DMS53 (cell line): Measurements from ENCODE around the gene RRP8.

Experiments used
- DNase-seq: peaks from one replicate; lab custom pipeline; 2025; lab: John Stamatoyannopoulos, UW

The RRP8 gene

DNA sequence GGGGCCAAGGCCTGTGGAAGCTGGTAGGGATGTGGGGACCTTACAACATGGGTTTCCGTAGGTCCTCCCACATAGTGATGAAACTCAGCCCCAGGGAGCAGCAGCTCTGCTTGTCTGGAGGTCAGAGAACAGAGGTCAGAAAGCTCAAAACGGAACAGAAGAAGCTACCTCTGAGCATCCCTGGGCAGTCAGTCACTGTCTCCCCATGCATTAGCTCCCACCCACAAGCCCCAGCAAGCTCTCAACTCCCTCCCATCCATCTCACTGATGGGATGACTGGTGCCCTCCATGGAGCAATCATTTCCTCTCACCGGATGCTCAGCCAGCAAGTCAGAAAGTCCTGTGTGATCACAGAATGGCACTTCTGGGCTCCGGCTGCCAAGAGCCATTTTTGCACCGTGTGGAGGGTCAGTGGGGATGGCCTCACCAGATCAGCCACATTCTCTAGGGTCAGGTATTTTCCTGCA lies 13.9 kb upstream of the RRP8 start:
- DNase-seq, result no peak

DNA sequence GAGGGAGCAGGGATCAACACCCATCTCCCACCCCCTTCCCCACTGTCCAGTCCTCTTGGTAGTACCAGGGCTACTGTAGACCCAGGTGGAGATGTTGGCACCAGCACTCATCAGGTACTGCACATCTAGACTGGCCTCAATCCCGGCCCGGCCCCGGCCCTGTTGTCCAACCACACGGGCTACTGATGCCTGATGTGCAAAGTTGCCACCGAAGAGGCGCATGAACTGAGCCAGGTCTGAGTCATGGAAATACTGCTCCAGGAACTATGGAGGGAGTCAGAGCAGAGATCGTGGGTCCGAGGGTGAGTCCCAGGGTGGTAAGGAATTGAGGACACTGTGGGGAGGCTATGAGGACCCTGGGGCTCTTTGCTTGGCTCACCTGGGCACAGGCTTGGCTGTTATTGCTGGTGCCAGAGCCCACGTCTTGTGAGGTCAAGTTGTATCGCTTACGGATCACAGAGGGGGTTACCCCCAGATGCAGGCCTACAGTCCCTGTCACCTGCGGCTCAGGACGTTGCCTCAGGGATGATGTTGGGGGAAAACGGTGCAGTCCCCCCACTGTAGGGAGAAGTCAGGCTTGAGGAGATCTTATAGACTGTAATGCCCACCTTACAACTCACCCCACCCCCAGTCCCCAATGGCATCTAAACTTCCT lies 13.3 kb upstream of the RRP8 start:
- DNase-seq, result no peak

DNA sequence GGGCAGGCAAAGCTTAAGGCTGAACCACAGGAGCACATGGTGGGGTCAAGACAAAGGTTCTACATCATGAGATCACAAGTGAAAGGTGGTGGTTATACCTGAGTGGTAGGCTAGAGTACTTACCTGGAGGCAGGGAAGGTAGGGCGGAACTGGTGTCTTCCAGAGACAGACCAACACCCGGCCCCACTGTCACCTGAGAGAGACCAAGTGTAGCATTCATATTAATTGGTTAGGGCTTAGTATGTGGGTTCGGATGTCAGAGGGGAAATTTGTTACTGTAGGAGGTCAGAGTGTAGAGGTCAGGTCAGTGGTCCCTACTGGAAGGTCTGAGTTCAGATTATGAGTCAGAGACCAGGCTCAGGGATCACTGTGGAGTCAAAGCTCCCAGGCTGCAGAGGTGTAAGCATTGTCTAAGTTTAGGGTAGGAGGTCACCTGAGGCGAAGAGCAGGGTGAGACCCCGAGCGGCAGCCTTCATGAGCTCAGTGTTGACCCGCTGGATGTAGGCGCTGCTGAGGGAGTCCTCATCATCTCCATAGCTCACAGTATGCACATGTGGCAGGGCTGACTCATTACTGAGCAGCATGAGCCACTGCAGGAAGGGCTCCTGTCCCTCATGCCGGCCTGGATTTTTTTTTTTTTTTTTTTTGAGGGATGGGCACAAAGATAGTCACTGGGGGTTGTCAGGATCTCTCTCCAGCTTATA lies 12.6 kb upstream of the RRP8 start:
- no peak for DNase-seq

DNA sequence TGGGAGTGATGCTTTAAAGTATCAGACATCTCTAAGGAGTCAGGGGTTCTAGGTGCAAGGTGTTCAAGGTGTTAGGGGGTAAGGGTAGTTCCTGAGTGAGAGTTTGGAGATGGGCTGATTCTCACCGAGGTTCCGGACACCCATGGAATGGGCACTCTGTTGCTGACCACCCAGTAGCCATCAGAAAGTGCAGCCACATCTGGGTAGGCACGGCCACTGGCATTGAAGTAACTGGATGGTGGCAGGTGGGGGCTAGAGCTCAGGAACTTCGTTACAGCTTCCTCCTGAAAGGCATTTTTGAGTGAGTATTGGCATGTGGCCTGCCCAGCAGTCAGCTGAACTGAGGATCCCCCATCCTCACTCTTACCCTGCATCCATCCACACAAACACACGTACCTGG lies 11.6 kb upstream of the RRP8 start:
- no peak for DNase-seq

DNA sequence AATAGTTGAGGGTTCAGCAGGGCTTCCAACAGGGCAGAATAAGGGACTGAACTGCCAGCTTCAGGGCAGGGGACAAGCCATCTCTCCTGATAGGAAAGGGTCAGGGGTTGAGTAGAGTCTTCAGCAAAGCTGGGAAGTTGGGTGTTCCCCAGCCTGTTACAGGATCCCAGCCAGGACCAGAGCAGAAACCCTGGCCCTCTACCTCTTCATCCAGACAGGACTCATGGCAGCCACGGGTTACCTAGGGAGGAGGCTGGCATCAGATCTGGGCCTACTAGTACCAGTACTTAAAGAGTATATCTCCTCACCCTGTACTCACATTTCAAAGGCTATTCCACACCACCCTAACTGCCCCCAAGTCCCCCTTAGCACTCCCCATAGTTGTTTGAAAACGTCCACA lies 11.0 kb upstream of the RRP8 start:
- no peak for DNase-seq

DNA sequence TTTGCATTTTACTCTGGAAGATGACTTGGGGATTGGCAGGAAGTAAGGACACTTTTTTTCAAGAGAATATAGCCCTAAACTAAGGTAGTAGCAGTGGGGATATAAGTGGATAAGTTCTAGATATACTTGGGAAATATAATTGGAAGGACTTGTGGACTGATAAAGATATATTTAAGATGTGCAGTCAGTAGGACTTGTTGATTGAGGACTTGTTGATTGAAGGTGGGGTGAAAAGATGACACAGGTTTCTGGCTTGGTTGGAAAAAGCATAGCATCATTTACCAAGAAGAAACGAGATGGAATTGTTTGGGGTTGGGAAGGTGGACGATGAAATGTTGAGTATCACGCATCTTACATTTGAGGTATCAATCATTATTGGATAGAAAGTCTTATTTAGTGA lies 10.1 kb upstream of the RRP8 start:
- DNase-seq, result no peak

DNA sequence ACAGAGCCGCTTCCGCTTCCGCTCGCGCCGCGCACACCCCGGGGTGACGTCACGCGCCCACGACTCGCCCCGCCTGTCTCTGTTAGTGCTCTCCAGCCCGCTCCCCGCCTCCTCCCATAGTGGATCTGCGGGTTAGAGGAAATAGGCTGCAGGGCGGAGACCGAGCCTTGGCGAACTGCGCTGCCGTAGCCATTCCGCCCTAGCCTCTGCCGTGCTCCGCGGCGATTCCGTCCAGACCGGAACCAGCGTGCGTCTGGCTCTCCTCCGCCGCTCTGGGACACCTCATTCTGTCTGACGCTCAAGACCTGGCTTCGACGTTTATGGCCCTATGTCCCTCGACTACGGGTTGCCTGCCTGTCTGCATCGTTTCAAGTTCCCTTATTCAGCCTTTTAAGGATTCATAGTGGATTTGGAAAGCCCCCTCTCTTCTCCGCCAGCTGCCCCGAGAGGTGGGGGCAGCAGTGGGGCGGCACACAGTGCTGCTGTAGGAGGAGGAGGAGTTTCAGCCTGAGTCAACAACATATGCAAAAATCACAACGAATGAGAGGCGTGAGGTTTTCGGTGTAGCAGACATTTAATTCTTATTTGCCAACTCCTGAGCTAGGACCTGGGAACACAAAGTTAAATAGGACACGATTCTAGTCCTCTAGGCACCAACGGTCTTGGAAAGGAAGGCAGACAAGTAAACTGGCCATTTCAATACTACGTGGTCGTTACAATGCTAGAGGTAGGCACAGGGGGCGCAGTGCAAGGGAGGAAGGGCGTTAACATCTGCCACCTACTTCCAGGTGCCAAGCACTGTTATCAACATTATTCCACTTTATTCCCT lies 9.0 kb upstream of the RRP8 start, which contains the start of gene TAF10:
TSS of gene TAF10 (minus strand) at position 4 of the 829 bp plus-strand sequence. CDS start 27 bp downstream, outside the sequence.
- peak; percentile 99 for DNase-seq

DNA sequence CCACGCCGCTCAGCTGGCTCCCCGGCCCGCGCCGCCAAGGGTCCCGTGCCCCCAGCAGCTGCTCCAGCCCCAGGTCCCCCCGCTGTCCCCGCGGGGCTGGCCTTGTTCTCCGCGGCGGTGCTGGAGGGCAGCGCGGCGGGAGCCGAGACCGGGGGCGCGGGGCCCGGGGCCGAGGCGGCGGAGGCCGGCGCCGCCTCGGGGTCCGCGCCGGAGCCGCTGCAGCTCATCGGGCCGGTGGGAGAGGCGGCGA lies 8.5 kb upstream of the RRP8 start:
- no peak for DNase-seq

DNA sequence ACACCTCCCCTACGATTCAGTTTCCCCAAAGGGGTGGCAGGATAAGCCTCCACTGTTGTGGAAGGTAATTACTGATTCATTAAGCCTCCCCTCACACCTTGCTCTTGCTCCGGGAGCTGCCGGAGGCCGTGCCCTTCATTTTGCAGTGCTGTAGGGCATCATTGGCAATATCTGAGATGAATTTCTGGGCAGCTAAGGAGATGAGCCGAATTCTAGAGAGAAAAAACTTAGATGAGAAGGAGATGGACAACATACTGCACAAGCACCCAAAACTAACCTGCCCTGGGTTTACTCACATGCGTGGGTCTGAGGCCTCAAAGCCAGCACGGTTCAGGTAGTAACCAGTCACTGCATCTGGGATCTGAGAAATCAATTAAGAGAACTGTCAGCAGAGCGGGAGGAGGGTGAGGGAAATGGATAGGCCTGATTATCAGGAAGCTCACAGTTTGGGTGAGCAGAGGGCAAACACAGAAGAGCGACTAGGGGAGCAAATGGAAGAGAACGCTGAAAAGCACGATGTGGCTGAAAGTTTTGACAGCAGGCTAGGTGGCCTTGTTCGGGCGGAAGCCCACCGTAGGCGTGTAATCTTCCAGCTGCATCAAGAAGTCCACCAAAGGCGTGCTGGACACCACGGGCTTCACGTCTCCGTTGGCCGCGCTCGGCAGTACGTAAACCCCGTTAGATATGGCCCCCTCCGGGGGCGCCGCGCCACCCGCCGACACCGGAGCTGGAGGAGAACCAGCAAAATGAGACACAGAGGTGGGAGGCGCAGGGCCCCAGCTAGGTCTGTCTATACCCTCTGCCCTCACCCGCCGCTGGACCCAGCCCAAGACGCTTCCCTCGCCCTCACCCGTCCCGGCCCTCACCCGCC lies 7.9 kb upstream of the RRP8 start:
- DNase-seq, result peak; percentile 61

DNA sequence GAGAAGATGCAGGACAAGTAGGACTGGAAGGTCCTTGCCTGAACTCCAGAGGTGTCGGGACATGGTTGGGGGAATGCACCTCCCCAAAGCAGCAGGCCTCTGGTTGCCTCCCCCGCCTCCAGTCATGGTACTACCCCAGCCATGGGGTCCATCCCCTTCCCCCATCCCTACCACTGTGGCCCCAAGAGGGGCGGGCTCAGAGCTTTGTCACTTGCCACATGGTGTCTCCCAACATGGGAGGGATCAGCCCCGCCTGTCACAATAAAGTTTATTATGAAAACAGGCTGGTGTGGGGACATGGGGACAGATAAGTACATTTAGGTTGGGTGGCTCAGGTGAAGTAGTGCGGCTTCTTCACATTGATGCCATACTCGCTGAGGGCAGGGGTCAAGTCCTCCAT lies 7.2 kb upstream of the RRP8 start:
- DNase-seq, result no peak

DNA sequence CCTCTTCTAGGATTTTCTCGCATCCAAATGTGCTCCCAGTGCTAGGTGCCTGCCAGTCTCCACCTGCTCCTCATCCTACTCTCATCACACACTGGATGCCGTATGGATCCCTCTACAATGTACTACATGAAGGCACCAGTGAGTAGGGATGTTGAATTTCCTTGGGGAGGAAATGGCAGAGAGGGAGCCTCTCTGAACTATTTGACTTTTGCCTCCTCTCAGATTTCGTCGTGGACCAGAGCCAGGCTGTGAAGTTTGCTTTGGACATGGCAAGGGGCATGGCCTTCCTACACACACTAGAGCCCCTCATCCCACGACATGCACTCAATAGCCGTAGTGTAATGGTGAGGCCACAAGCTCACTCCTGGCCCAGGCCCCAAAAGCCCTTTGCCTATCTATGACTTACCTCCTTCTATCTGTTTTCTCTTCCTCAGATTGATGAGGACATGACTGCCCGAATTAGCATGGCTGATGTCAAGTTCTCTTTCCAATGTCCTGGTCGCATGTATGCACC lies 6.1 kb upstream of the RRP8 start:
- no peak for DNase-seq

DNA sequence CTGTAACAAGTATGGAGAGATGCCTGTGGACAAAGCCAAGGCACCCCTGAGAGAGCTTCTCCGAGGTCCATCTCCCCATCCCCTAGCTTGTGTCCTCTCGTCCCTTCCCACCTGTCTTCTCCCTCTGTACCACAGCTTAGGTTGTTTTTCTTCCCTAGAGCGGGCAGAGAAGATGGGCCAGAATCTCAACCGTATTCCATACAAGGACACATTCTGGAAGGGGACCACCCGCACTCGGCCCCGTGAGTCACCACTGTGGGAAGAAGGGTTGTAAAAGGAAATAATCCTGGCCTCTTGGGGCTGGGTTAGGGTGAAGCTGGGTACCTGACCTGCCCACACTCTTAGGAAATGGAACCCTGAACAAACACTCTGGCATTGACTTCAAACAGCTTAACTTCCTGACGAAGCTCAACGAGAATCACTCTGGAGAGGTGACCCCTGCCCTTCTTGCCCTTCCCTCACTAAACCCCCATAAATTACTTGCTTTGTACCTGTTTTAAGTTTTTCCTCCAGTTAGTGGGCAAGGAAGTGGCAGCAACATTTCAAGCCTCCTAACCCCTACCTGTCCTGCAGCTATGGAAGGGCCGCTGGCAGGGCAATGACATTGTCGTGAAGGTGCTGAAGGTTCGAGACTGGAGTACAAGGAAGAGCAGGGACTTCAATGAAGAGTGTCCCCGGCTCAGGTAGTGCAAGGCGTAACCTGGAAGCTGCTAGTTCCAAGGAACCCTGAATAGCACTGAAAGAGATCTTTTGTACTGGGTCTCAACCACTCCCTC lies 5.5 kb upstream of the RRP8 start:
- no peak for DNase-seq

DNA sequence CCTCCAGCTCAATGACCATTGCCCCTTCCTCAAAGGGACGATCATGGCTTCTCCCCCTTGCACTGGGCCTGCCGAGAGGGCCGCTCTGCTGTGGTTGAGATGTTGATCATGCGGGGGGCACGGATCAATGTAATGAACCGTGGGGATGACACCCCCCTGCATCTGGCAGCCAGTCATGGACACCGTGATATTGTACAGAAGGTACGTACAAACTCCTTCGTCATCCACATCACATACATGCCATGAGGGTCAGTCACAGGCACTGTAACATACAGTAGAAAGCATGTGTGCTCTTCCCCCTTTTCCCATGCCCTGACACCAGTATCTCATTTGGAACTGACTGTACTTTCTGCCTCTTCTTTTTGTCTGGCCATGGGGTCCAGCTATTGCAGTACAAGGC lies 4.6 kb upstream of the RRP8 start:
- DNase-seq, result no peak

DNA sequence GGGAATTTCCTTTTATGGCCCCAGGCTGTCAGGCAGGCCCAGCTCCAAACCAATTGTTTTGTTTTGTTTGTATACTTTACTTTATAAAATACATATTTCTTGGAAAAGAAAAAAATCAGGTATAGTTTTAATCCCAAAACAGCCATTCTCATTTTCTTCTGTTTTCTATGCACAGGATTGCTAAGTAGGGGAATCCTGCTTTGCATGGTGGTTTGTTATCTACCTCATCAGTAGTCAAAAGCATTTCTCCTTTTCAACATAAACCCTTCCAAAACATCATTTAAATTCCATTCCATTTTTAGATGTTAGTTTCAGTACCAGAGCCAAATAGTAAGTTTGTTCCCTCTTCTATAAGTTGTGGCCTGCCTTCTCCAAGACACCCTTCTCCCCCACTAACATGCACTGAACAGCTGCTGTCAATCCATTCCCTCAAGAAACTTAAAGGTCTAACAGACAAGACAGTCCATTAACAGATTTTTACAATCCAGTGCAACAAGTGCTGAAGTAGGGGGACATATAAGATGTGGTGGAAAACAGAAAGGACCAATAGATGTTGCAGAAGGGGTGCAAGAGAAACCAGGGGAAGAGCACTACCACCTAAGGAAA lies 3.9 kb upstream of the RRP8 start:
- no peak for DNase-seq

DNA sequence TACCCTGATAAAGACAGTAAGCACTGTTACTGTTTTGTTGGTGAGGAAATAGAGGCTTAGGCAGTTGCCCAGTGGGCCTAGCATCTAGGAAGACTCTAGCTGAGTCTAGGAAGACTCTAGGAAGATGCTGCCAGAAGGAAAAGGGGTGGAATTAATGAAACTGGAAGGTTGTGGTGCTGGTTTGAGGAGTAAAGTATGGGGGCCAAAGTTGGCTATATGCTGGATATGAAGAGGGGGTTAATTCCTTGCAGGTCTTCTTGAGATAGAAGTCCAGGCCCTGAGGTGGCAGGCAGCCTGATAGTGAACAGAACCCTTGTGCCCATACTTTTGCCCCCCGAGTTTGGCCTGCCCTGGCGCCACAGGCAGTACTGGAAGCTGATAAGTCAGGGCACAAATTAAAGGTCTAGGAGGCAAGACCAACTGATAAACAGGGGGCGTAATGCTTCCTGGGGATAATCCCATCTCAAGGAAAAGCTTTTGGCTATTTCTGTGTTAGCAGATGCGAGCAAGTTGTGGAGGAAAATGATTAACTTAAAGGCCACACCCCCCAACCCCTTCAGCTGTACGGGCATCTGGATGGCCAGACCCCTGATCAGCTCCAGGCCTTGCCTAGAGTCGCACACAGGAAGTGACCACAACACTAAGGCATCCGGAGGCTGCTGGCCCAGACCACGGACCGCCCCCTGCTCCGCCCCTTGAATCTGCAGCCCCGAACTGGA lies 3.2 kb upstream of the RRP8 start:
- DNase-seq, result peak; percentile 84

DNA sequence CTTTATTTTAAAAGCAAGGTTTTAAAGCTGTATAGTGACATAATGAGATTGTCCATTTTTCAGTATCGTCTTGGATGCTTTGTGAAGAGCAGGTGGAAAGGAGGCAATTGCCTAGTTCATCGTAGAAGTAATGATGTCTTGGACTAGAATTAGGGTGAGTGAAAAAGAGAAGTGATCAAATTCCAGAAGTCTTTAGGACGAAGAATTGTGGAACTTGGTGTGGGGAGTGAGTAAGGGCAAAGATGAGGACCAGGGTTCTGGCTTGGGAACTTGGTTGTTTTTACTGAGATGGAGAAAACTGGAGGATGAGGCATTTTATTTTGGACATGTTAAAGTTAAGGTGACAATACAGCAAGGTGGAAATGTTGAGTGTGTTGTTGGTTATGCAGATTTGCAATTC lies 1.4 kb upstream of the RRP8 start:
- DNase-seq, result no peak

DNA sequence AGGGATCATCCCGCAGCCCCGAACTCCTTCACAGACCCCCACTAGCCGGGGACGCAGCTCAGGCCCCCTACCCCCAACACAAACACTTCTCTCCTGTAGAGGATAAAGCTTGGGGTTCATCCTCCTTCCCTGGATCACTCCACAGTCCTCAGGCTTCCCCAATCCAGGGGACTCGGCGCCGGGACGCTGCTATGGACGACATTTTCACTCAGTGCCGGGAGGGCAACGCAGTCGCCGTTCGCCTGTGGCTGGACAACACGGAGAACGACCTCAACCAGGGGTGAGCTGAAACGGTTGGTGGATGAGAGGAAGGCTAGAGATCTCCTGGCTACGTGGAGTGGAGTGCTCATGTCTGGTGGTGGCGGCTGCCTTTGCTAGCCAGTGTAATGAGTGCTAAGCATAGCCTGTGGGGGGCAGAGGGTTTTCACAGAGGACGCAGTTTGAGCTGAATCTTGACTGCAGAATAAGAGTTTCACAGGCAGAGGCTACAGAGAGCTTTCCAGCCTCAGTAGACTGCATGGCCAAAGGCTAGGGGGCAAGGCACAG lies 738 bp upstream of the RRP8 start:
- peak; percentile 62 for DNase-seq

DNA sequence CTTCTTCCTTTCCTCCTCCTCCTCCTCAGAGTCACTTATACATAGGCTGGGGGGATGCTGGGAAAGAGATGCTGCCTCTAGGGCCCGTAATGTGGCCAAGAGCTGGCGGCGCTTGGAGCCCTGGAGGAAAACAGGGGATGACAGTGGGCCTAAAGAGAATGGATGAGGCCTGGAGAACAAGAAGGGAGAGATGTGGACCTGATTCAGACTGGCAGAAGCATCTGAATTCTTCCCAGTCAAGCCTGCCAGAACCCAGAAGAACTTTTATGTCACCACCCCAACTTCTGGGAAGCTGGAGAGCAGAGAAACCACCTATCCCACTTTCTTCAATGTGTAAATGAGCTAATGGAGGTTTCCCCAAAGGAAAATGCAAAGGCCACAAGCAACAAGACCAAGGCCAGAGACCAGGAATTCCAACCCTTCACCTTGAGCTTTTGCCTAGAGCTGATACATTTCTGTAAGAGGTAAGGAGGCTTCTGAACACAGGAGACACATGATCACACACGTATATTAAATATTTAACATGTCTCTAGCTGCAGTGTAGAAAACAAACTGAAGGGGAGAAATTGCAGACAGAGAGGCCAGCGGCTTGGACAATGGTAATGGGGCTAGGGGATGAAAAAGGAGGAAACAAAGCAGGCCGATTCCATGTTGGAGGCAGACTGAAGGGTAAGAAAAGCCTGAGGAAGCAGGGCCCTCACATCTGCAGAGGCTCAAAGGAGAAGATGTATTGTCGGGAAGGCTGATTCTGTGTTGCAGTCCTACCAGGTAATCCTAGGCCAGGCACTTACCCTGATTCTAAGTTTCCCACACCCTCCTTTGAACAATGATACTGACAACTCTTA lies 1.1 kb downstream of the RRP8 start:
- DNase-seq, result no peak

DNA sequence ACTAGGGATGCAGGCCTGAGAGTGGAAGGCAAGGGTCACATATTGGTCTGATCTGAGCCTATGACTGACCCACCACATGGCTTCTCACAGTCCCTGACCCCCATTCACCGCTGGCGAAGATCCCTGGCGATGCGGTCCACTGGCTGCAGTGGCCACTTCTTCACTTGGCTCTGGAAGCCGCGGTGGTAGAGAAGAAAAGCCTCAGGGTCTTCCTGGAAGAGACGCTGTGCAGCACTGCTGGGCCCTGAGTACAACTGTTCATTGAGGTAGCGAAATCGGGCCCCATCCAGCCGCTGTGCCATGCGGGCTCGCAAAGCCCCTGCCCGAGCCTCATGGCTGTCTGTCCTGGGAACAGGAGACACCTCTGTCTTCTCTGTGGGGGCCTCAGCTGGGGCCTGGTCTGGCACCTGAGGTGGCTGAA lies 2.4 kb downstream of the RRP8 start:
- DNase-seq, result no peak
